Esophagus muscularis mucosa (tissue), 4 donors: ENCODE results near the gene AZGP1. TPM values are rescaled to one million over a fixed set of nuclear protein-coding genes. Genes with fewer than 3 reads are reported as not detected.
"Not testable (repeated sequence)": the region's sequence is repeated elsewhere in the genome, so short reads cannot be mapped to it uniquely, and the experiment has no call there.

Experiments
- DNase-seq: peaks from one replicate; pipeline ENCODE4 v3.0.0-alpha.2; 2017; ENCODE audit errors: extremely low spot score
- H3K27ac ChIP-seq, 4 donors: fragments of 200-600 bp; sonication (generic); replicated peaks in 1 of 4; 1 replicate in 3 of 4; 2 replicates in 1 of 4; pipeline ENCODE4 v1.5.1; 2016 to 2019; ENCODE audit warnings: mild to moderate bottlenecking in 1 of 4
- H3K27me3 ChIP-seq, 4 donors: fragments of 200-600 bp; sonication (generic); one replicate each; pipeline versions ENCODE4 v1.5.1 to v1.6.0; 2016 to 2019
- H3K36me3 ChIP-seq, 4 donors: fragments of 200-600 bp; sonication (generic); one replicate each; pipeline ENCODE4 v1.5.1; 2016 to 2019
- H3K4me1 ChIP-seq, 4 donors: fragments of 200-600 bp; sonication (generic); one replicate each; pipeline ENCODE4 v1.5.1; 2016 to 2019
- H3K4me3 ChIP-seq, 4 donors: fragments of 200-600 bp; sonication (generic); 1 replicate in 2 of 4; 2 replicates in 2 of 4; pipeline ENCODE4 v1.5.1; 2016 to 2019; ENCODE audit warnings: mild to moderate bottlenecking in 4 of 4, moderate library complexity in 1 of 4
- H3K9me3 ChIP-seq, 4 donors: fragments of 200-600 bp; sonication (generic); 1 replicate in 3 of 4; 2 replicates in 1 of 4; pipeline ENCODE4 v1.5.1; 2016 to 2019
- CTCF ChIP-seq, 3 experiments: fragments of 200-600 bp in 2 of 3; fragments of 450-650 bp in 1 of 3; sonication (generic) in 2 of 3; IDR thresholded peaks; one replicate each; pipeline ENCODE4 v1.5.1; 2017 to 2019; ENCODE audit warnings: antibody characterized with exemption in 3 of 3, mild to moderate bottlenecking in 2 of 3, moderate library complexity in 1 of 3
- EP300 ChIP-seq: sonication (generic); formaldehyde crosslinking; IDR thresholded peaks from one replicate; pipeline ENCODE4 v1.6.1; 2017; ENCODE audit warnings: antibody characterized with exemption
- POLR2A ChIP-seq: fragments of 450-650 bp; IDR thresholded peaks from one replicate; pipeline ENCODE4 v1.6.1; 2017; ENCODE audit warnings: antibody characterized with exemption, moderate library complexity, mild to moderate bottlenecking, low read depth
- POLR2AphosphoS5 ChIP-seq, 2 donors: sonication (generic); formaldehyde crosslinking; IDR thresholded peaks; one replicate each; pipeline ENCODE4 v1.6.1; 2017; ENCODE audit warnings: antibody characterized with exemption in 2 of 2
- WGBS: methylation state at CpG from one replicate; pipeline ENCODE4 v1.1.5; 2018; 5-methylcytosine and 5-hydroxymethylcytosine counted together
- intact Hi-C: fragments of 100-400 bp; cut with DNase I; formaldehyde crosslinking; loops from one replicate; pipeline ENCODE4 v1.15.1; 2023
- total RNA-seq, 4 donors: library from RNA; depleted of rRNA; stranded (reverse); fragments of >200 nt; gene quantifications; one replicate each; pipeline versions ENCODE4 v1.1.0 to v1.2.1, GENCODE V29; 2016

The AZGP1 gene
- total RNA-seq, 4 donors from 2014 or later = 2.5 to 3.4 (median 3.0) TPM

GRCh38 chr7:99953649-99954048 is 22.2 kb downstream of the AZGP1 start:
- no peak for DNase-seq
- WGBS = 80% methylated on average over 3 of the region's 3 CpGs
- Histone ChIP-seq H3K27ac (no peak overlapping the region), H3K27me3 (peaks cover 0 to 30% (median 0%) of the 10 kb centered on the region in 4 donors), H3K4me1 (no peaks in the 10 kb centered on the region), H3K4me3 (no peak overlapping the region), H3K36me3 (no peaks in the 10 kb centered on the region), H3K9me3 (peaks cover 0 to 4% (median 0%) of the 10 kb centered on the region in 4 donors)
- TF ChIP-seq POLR2AphosphoS5 (IDR thresholded peaks at IDR 0.05) = no peak
- no peak for TF ChIP-seq EP300
- no peak for TF ChIP-seq CTCF (IDR thresholded peaks at IDR 0.05)
- no peak for TF ChIP-seq POLR2A
- intact Hi-C loops = no loop called here

- intact Hi-C loops = not testable (repeated sequence)
- 81% methylated on average over 4 of the region's 4 CpGs for WGBS
These were observed 23.2 kb downstream of the AZGP1 start for GRCh38 chr7:99952649-99953048.

GRCh38 chr7:99950819-99951218 is 25.0 kb downstream of the AZGP1 start:
- DNase-seq, H3K36me3 ChIP-seq, H3K4me3 ChIP-seq, H3K9me3 ChIP-seq, intact Hi-C loops, H3K4me1 ChIP-seq, H3K27ac ChIP-seq: not testable (repeated sequence)
- WGBS = 88% methylated on average over 6 of the region's 6 CpGs
- H3K27me3 ChIP-seq = peaks cover 0 to 32% (median 0%) of the 10 kb centered on the region in 4 donors

More at GRCh38 chr7:99952649-99953048, 23.2 kb downstream of the AZGP1 start:
- DNase-seq, H3K4me1 ChIP-seq, H3K9me3 ChIP-seq, H3K27ac ChIP-seq, H3K36me3 ChIP-seq, H3K4me3 ChIP-seq: not testable (repeated sequence)
- peaks cover 0 to 27% (median 0%) of the 10 kb centered on the region in 4 donors for H3K27me3 ChIP-seq

- Histone ChIP-seq H3K27ac (no peak overlapping the region), H3K4me1 (no peaks in the 10 kb centered on the region), H3K9me3 (peaks cover 0 to 4% (median 0%) of the 10 kb centered on the region in 4 donors), H3K27me3 (peaks cover 0 to 33% (median 0%) of the 10 kb centered on the region in 4 donors), H3K36me3 (no peaks in the 10 kb centered on the region), H3K4me3 (no peak overlapping the region)
- no peak for DNase-seq
- intact Hi-C loops = no loop called here
- TF ChIP-seq CTCF (IDR thresholded peaks at IDR 0.05) (peak in 2 of 3 experiments; percentile 12 to 41), POLR2AphosphoS5 (IDR thresholded peaks at IDR 0.05) (no peak)
- 53% methylated on average over 3 of the region's 3 CpGs for WGBS
These were observed 26.1 kb downstream of the AZGP1 start for GRCh38 chr7:99949645-99950228.

- 80% methylated on average over 1 of the region's 1 CpG for WGBS
- DNase-seq = no peak
- H3K4me1 ChIP-seq = no peaks in the 10 kb centered on the region
- H3K4me3 ChIP-seq = no peak overlapping the region
- no peaks in the 10 kb centered on the region for H3K36me3 ChIP-seq
- H3K27ac ChIP-seq = no peak overlapping the region
- no peak for TF ChIP-seq POLR2A
- no peak for TF ChIP-seq POLR2AphosphoS5 (IDR thresholded peaks at IDR 0.05)
- no peak for TF ChIP-seq CTCF (IDR thresholded peaks at IDR 0.05)
- TF ChIP-seq EP300 = no peak
- H3K27me3 ChIP-seq = peaks cover 0 to 39% (median 0%) of the 10 kb centered on the region in 4 donors
- intact Hi-C loops = no loop called here
- peaks cover 0 to 4% (median 0%) of the 10 kb centered on the region in 4 donors for H3K9me3 ChIP-seq
These were observed 28.2 kb downstream of the AZGP1 start for GRCh38 chr7:99947608-99948007.

- Histone ChIP-seq H3K27me3 (peaks cover 0 to 48% (median 0%) of the 10 kb centered on the region in 4 donors), H3K27ac (no peak overlapping the region), H3K9me3 (no peaks in the 10 kb centered on the region), H3K36me3 (no peaks in the 10 kb centered on the region), H3K4me3 (no peak overlapping the region), H3K4me1 (no peaks in the 10 kb centered on the region)
- intact Hi-C loops = no loop called here
- no peak for TF ChIP-seq POLR2AphosphoS5 (IDR thresholded peaks at IDR 0.05)
- no peak for TF ChIP-seq EP300
- TF ChIP-seq CTCF (IDR thresholded peaks at IDR 0.05) = no peak
- TF ChIP-seq POLR2A = no peak
- 57% methylated on average over 4 of the region's 4 CpGs for WGBS
- no peak for DNase-seq
These were observed 31.2 kb downstream of the AZGP1 start for GRCh38 chr7:99944497-99945070.
